Suprapubic skin (tissue), 4 donors: ENCODE measurements around the gene HECW1. TPM values are rescaled to one million over a fixed set of nuclear protein-coding genes. Genes with fewer than 3 reads are reported as not detected.

Experiments used
- DNase-seq, 2 donors: peaks; one replicate each; pipeline ENCODE4 v3.0.0-alpha.2; 2019; ENCODE audit warnings: low spot score in 2 of 2
- H3K27ac ChIP-seq: fragments of 200-600 bp; sonication (generic); one replicate; pipeline ENCODE4 v1.5.1; 2019
- H3K27me3 ChIP-seq: fragments of 200-600 bp; sonication (generic); one replicate; pipeline ENCODE4 v1.5.1; 2019
- H3K36me3 ChIP-seq: fragments of 200-600 bp; sonication (generic); one replicate; pipeline ENCODE4 v1.5.1; 2019
- H3K4me1 ChIP-seq: fragments of 200-600 bp; sonication (generic); one replicate; pipeline ENCODE4 v1.5.1; 2019
- H3K4me3 ChIP-seq: fragments of 200-600 bp; sonication (generic); one replicate; pipeline ENCODE4 v1.5.1; 2019; ENCODE audit warnings: mild to moderate bottlenecking
- H3K9me3 ChIP-seq: fragments of 200-600 bp; sonication (generic); one replicate; pipeline ENCODE4 v1.5.1; 2019
- CTCF ChIP-seq, 2 donors: fragments of 200-600 bp in 1 of 2; fragments of 450-650 bp in 1 of 2; sonication (generic) in 1 of 2; IDR thresholded peaks; one replicate each; pipeline ENCODE4 v1.5.1; 2016 to 2019; ENCODE audit warnings: antibody characterized with exemption in 2 of 2, mild to moderate bottlenecking in 1 of 2, moderate library complexity in 1 of 2
- EP300 ChIP-seq: sonication (generic); formaldehyde crosslinking; IDR thresholded peaks from one replicate; pipeline ENCODE4 v1.6.1; 2017; ENCODE audit warnings: antibody characterized with exemption
- POLR2A ChIP-seq, 2 donors: fragments of 450-650 bp; IDR thresholded peaks; one replicate each; pipeline ENCODE4 v1.6.1; 2017; ENCODE audit warnings: antibody characterized with exemption in 2 of 2, mild to moderate bottlenecking in 2 of 2, moderate library complexity in 2 of 2
- POLR2AphosphoS5 ChIP-seq, 3 donors: sonication (generic); formaldehyde crosslinking; IDR thresholded peaks; one replicate each; pipeline ENCODE4 v1.6.1; 2017; ENCODE audit warnings: antibody characterized with exemption in 3 of 3
- WGBS: methylation state at CpG from one replicate; pipeline ENCODE4 v1.1.5; 2018; 5-methylcytosine and 5-hydroxymethylcytosine counted together
- total RNA-seq, 4 donors: library from RNA; depleted of rRNA; stranded (reverse); fragments of >200 nt; gene quantifications; one replicate each; pipeline ENCODE4 v1.1.0, GENCODE V29; 2016

HECW1 gene
- total RNA-seq, 4 donors from 2014 or later: 0.17 to 0.73 (median 0.32) TPM; not detected in 1

GRCh38 chr7:43511769-43512515 is 399.5 kb downstream of the HECW1 start:
- H3K36me3 ChIP-seq: no peaks in the 10 kb centered on the region
- DNase-seq: no peak
- no peak overlapping the region for H3K4me3 ChIP-seq
- 87% methylated on average over 13 of the region's 13 CpGs for WGBS
- no peaks in the 10 kb centered on the region for H3K9me3 ChIP-seq
- peaks cover 4% of the 10 kb centered on the region for H3K4me1 ChIP-seq
- TF ChIP-seq CTCF (IDR thresholded peaks at IDR 0.05): no peak
- no peak for TF ChIP-seq POLR2AphosphoS5 (IDR thresholded peaks at IDR 0.05)
- TF ChIP-seq POLR2A (IDR thresholded peaks at IDR 0.05): no peak
- TF ChIP-seq EP300: no peak
- H3K27ac ChIP-seq: no peak overlapping the region
- H3K27me3 ChIP-seq: no peaks in the 10 kb centered on the region

- H3K4me1 ChIP-seq: peaks cover 4% of the 10 kb centered on the region
- no peaks in the 10 kb centered on the region for H3K27me3 ChIP-seq
- TF ChIP-seq EP300 (no peak), POLR2A (IDR thresholded peaks at IDR 0.05) (no peak), CTCF (IDR thresholded peaks at IDR 0.05) (no peak), POLR2AphosphoS5 (IDR thresholded peaks at IDR 0.05) (no peak)
- no peak for DNase-seq
- H3K36me3 ChIP-seq: no peaks in the 10 kb centered on the region
- H3K9me3 ChIP-seq: no peaks in the 10 kb centered on the region
- H3K4me3 ChIP-seq: no peak overlapping the region
- no peak overlapping the region for H3K27ac ChIP-seq
- 44% methylated on average over 8 of the region's 8 CpGs for WGBS
These were observed 400.8 kb downstream of the HECW1 start for GRCh38 chr7:43513251-43513650.

- WGBS: 63% methylated on average over 9 of the region's 9 CpGs
- TF ChIP-seq POLR2AphosphoS5 (IDR thresholded peaks at IDR 0.05): no peak
- no peak for TF ChIP-seq EP300
- TF ChIP-seq POLR2A (IDR thresholded peaks at IDR 0.05): no peak
- TF ChIP-seq CTCF (IDR thresholded peaks at IDR 0.05): no peak
- Histone ChIP-seq H3K36me3 (no peaks in the 10 kb centered on the region), H3K27ac (no peak overlapping the region), H3K27me3 (no peaks in the 10 kb centered on the region), H3K4me3 (no peak overlapping the region), H3K9me3 (no peaks in the 10 kb centered on the region), H3K4me1 (peaks cover 4% of the 10 kb centered on the region)
- no peak for DNase-seq
These were observed 404.3 kb downstream of the HECW1 start for GRCh38 chr7:43516581-43517342.

DNA sequence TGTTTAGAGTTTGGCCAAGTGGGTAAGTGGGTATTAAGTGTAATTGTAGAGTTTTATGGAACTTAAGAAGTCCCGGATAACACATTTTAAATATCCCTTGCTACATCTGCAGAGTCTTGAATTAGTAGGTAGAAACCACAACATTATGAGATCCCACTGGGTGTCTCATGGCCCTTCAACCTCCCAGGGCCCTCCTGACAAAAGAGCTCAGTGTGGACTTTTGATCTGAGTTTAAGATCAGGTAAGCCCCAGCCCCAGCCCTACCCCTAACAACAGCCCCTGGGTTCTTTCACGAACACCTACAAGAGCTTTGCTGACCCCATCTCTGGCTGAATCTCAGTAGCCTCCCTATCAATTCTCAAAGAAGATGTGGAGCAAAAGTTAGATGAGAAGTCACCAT is 405.0 kb downstream of the HECW1 start:
- Histone ChIP-seq H3K36me3 (no peaks in the 10 kb centered on the region), H3K27me3 (no peaks in the 10 kb centered on the region), H3K9me3 (no peaks in the 10 kb centered on the region), H3K4me1 (peaks cover 6% of the 10 kb centered on the region), H3K4me3 (no peak overlapping the region), H3K27ac (no peak overlapping the region)
- no peak for DNase-seq
- TF ChIP-seq POLR2A (IDR thresholded peaks at IDR 0.05) (no peak), POLR2AphosphoS5 (IDR thresholded peaks at IDR 0.05) (no peak), CTCF (IDR thresholded peaks at IDR 0.05) (no peak), EP300 (no peak)
- WGBS: 64% methylated on average over 2 of the region's 2 CpGs

DNA sequence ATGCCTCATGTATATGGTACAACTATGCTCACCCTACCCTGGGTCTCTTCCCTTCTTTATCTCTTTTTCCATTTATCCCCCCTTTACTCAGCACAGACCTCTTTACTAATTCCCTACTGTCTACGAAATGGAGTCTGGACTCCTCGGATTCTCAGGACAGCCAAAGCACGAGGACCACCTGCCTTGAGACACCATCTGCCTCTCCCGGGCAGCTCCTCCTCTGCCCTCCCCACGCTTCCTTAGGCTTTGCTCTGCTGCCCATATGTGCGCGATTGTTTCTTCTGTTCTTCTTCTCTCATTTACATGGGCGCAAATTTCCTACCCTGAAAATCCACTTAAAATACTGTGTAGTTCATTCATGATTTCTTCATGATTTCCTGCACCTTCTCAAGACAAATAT is 407.8 kb downstream of the HECW1 start:
- Histone ChIP-seq H3K4me1 (peaks cover 9% of the 10 kb centered on the region), H3K4me3 (no peak overlapping the region), H3K27ac (no peak overlapping the region), H3K9me3 (no peaks in the 10 kb centered on the region), H3K36me3 (no peaks in the 10 kb centered on the region), H3K27me3 (no peaks in the 10 kb centered on the region)
- no peak for DNase-seq
- no peak for TF ChIP-seq EP300
- TF ChIP-seq POLR2AphosphoS5 (IDR thresholded peaks at IDR 0.05): no peak
- TF ChIP-seq CTCF (IDR thresholded peaks at IDR 0.05): no peak
- TF ChIP-seq POLR2A (IDR thresholded peaks at IDR 0.05): no peak
- WGBS: 83% methylated on average over 8 of the region's 8 CpGs
